Osteocyte (in vitro differentiated cells): ENCODE measurements around the gene KLHL2. TPM values are rescaled to one million over a fixed set of nuclear protein-coding genes. Genes with fewer than 3 reads are reported as not detected.
A peak's percentile ranks its signal among the peaks of the same experiment; 100 is the strongest.
"Not testable (repeated sequence)": the region's sequence is repeated elsewhere in the genome, so short reads cannot be mapped to it uniquely, and the experiment has no call there.

Source experiments
- DNase-seq: peaks from one replicate; pipeline ENCODE4 v3.0.0; 2021; ENCODE audit warnings: mixed read lengths; ENCODE audit not compliant: unreplicated experiment; ENCODE audit errors: extremely low spot score
- H3K27ac Mint-ChIP-seq: one replicate; pipeline ENCODE4 v1.8.0; 2021; ENCODE audit warnings: mild to moderate bottlenecking, mixed read lengths; ENCODE audit not compliant: unreplicated experiment
- H3K27me3 Mint-ChIP-seq: one replicate; pipeline ENCODE4 v1.8.0; 2021; ENCODE audit warnings: mixed read lengths; ENCODE audit not compliant: unreplicated experiment
- H3K36me3 Mint-ChIP-seq: one replicate; pipeline ENCODE4 v1.8.0; 2021; ENCODE audit warnings: mixed read lengths; ENCODE audit not compliant: unreplicated experiment
- H3K4me1 Mint-ChIP-seq: one replicate; pipeline ENCODE4 v1.8.0; 2021; ENCODE audit warnings: mixed read lengths; ENCODE audit not compliant: unreplicated experiment
- H3K4me3 Mint-ChIP-seq: one replicate; pipeline ENCODE4 v1.8.0; 2021; ENCODE audit warnings: mild to moderate bottlenecking, moderate library complexity, mixed read lengths; ENCODE audit not compliant: unreplicated experiment
- H3K9me3 Mint-ChIP-seq: one replicate; pipeline ENCODE4 v1.8.0; 2021; ENCODE audit warnings: mixed read lengths; ENCODE audit not compliant: unreplicated experiment
- total RNA-seq: library from RNA; stranded (reverse); gene quantifications from 2 replicates; pipeline ENCODE4 v1.2.1, GENCODE V29; 2021
- TF ChIP-seq, protein P1 (sequence below): fragments of 200-600 bp; sonication (generic); IDR thresholded peaks from 2 replicates; pipeline ENCODE4 v1.5.0; 2021; ENCODE audit warnings: antibody characterized with exemption, mild to moderate bottlenecking, moderate library complexity

The KLHL2 gene
- total RNA-seq, 1 donor from 2014 or later, result 19.1 TPM

DNA sequence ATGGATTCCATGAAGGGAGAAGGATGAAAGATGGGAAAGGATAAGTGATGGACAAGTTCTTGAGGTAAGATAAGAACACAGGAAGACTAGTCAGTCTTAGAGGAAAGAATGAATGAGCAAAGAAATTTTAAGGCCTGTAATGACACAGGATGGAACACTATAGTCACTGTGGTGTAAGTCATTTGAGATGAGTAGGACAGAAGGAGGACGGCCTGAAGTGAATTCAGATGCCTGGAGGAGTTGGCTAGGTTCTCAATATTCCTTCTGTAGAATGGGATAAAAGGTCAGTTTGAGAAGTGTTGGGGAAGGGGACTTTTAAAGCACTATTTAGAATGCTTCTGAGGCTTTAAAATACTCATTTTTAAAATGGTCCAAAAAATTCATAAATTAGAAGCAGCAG is 124.0 kb downstream of the KLHL2 start:
- H3K27ac Mint-ChIP-seq, result peak overlapping the region; percentile 93

DNA sequence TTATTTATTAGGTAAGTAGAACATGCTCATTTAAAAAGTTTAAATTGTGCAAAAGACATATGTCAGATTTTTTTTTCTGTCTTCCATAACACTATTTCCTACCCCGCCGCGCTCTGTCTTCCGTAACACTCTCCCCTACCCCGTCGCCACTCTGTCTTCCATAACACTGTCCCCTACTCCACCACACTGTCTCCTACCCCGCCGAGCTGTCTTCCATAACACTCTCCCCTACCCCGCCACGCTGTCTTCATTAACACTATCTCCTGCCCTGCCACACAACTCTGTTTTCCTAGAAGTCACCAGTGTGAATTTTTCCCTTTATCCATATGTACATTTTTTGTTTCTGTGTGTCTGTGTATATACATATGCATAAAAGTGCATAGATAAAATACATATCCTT is 124.5 kb downstream of the KLHL2 start:
- peaks cover 40% of the 10 kb centered on the region for H3K4me1 Mint-ChIP-seq
- peaks cover 2% of the 10 kb centered on the region for H3K36me3 Mint-ChIP-seq
- H3K4me3 Mint-ChIP-seq, result peak overlapping the region; percentile 76

More for the DNA sequence above, 124.0 kb downstream of the KLHL2 start:
- Mint-ChIP-seq H3K27me3 (no peaks in the 10 kb centered on the region), H3K4me1 (peaks cover 41% of the 10 kb centered on the region), H3K36me3 (peaks cover 2% of the 10 kb centered on the region), H3K4me3 (peak overlapping the region; percentile 76), H3K9me3 (no peaks in the 10 kb centered on the region)
- TF ChIP-seq, protein P1, sequence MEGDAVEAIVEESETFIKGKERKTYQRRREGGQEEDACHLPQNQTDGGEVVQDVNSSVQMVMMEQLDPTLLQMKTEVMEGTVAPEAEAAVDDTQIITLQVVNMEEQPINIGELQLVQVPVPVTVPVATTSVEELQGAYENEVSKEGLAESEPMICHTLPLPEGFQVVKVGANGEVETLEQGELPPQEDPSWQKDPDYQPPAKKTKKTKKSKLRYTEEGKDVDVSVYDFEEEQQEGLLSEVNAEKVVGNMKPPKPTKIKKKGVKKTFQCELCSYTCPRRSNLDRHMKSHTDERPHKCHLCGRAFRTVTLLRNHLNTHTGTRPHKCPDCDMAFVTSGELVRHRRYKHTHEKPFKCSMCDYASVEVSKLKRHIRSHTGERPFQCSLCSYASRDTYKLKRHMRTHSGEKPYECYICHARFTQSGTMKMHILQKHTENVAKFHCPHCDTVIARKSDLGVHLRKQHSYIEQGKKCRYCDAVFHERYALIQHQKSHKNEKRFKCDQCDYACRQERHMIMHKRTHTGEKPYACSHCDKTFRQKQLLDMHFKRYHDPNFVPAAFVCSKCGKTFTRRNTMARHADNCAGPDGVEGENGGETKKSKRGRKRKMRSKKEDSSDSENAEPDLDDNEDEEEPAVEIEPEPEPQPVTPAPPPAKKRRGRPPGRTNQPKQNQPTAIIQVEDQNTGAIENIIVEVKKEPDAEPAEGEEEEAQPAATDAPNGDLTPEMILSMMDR, result no peak
- DNase-seq, result no peak

DNA sequence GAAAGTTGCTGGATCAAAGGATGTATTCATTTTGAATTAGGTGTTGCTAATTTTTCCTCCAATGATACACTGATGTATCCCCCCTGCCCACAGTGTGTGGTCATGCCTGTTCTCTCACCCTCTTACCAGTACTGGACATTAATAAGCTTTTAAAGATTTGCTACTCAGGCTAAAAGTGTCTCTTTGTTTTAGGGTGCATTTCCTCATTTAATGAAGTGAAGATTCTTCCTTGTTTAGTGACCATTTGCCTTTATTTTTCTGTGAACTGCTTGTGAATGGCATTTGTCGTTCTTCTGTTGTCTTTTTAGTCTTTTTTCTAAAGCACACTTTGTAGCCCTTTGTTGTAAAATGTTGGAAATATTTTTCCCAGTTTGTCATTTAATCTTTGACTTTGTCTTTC is 125.1 kb downstream of the KLHL2 start:
- Mint-ChIP-seq H3K4me3 (peak overlapping the region; percentile 76), H3K9me3 (no peaks in the 10 kb centered on the region), H3K27ac (peak overlapping the region; percentile 93), H3K4me1 (peaks cover 40% of the 10 kb centered on the region), H3K36me3 (peaks cover 4% of the 10 kb centered on the region), H3K27me3 (no peaks in the 10 kb centered on the region)
- no peak for DNase-seq
- TF ChIP-seq, protein P1, result no peak

More for the DNA sequence above, 124.5 kb downstream of the KLHL2 start:
- no peaks in the 10 kb centered on the region for H3K27me3 Mint-ChIP-seq
- no peaks in the 10 kb centered on the region for H3K9me3 Mint-ChIP-seq
- peak overlapping the region; percentile 93 for H3K27ac Mint-ChIP-seq
- TF ChIP-seq, protein P1, result no peak
- DNase-seq, result no peak

DNA sequence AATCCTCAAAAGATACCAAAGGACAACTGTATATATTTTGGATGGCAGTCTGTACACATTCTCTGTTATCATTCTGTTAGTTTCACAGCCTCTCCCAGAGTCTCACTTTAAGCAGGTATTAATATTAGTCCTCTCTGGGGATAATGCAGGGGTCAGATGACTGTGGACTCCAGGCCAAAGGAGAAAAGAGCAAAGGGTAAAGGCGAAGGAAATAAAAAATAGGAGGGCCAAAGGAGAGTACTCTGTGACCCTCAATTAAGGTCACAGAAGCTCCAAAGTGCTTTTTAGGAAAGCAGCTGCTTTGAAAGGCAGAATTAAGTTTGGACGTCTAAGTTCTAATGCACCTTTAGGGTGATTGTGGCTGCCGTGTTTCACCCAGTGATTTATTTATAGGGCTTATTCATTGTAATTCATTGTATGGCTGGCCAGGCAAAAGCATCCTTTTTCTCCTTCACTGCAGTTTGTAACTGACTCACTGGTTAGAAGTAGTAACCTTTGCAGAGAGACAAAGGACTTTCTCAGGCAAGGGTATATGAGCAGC is 127.9 kb downstream of the KLHL2 start:
- TF ChIP-seq, protein P1, result no peak
- Mint-ChIP-seq H3K27ac (peak overlapping the region; percentile 68), H3K27me3 (no peaks in the 10 kb centered on the region), H3K36me3 (peaks cover 19% of the 10 kb centered on the region), H3K4me1 (peaks cover 36% of the 10 kb centered on the region), H3K9me3 (no peaks in the 10 kb centered on the region), H3K4me3 (no peak overlapping the region)
- DNase-seq, result no peak

DNA sequence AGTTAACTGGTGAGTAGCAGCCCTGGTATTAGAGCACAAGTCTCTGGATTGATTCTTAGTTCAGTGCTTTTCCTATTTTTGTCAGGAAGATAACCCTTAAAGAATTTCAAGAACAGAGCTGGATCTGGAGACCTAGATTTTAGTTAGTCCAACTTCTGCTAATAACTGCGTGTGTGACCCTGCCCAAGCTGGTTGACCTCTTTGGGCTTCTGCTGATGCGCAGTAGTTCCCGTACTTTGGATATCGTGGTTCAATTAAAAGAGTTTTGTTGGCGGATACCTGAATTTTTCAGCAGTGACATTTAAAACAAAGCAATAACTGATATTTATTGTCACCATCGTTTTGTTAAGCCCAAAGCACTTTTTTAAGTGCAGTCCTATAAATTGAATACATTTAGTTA is 129.4 kb downstream of the KLHL2 start:
- DNase-seq, result no peak
- Mint-ChIP-seq H3K4me1 (peaks cover 21% of the 10 kb centered on the region), H3K27ac (no peak overlapping the region), H3K9me3 (no peaks in the 10 kb centered on the region), H3K27me3 (no peaks in the 10 kb centered on the region), H3K36me3 (peaks cover 28% of the 10 kb centered on the region), H3K4me3 (no peak overlapping the region)
- TF ChIP-seq, protein P1, result no peak

DNA sequence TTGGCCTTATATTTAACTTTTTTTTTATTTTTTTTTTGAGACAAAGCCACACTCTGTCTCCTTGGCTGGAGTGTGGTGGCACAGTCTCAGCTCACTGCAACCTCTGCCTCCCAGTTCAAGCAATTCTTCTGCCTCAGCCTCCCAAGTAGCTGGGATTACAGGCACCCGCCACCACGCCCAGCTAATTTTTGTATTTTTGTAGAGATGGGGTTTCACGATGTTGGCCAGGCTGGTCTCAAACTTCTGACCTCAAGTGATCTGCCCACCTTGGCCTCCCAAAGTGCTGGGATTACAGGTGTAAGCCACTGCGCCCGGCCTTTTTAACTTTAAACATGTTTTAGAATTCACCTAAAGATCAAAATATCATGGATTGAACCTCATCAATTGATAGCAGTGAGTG is 135.0 kb downstream of the KLHL2 start:
- H3K4me1 Mint-ChIP-seq, H3K4me3 Mint-ChIP-seq, H3K27me3 Mint-ChIP-seq, DNase-seq, H3K9me3 Mint-ChIP-seq, H3K27ac Mint-ChIP-seq: not testable (repeated sequence)
- H3K36me3 Mint-ChIP-seq, result peaks cover 29% of the 10 kb centered on the region
